Measurements from ENCODE around the gene PLXDC1.
"Not testable (repeated sequence)": the region's sequence is repeated elsewhere in the genome, so short reads cannot be mapped to it uniquely, and the experiment has no call there.

The PLXDC1 gene

DNA sequence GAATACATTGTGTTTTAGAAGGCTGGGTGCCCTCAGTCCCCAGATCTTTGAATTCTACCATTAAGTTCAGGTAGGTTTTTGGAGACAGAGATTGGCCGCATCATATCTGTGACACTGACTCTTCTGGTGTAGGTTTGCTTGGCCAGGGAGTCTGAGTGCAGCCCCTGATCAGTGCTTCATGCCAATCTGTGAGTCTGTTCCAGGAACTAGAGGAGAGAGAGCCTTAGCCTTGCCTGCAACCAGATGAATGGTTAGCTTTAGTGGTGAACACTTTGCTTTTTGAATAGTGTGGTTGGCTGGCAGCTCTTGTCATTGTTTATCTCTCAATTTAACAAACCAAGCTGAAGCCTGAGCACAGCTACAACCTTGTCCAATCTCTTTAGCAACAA lies 87.8 kb downstream of the PLXDC1 start:
- DNase-seq (ENCODE audit: low read depth in 2 of 2), result no peak

DNA sequence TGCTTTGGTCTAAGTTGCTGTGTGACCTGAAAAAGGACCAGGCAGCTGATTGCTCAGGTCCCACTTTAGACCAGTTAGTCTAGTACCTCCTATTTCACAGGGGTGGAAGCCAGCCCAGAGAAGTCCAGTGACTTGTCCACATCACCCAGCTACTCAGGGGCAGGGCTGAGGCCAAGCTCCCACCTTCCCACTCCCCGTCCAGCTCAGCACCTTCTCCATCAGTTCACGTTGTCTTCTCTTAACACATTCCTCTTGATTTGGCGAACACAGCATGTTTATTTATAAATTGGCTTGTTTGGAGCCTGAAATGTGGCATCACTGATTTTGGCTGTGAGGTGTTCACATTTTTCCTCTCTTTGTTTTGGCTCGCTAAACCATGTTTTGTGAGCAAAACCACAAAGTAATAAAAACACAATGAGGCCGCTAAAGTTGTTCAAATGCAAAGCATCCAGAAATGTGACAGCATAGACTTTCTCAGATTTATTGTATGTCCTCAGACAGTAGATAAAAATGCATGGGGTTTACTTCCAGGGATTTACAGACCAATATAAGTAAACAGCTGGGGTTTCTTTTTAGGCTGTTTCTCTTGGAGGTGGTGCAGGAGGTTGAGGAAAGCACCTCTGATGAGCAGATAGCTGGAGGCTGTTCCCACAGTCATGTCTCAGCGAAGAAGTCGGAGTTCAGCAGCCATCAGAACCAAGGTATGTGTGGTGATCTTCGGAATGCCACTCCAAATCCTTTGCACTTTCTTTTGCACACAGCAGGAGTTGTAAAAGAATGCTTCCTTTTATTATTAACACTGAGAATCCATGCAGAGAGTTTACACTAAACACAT lies 88.4 kb downstream of the PLXDC1 start:
- DNase-seq (ENCODE audit: low read depth in 2 of 2), result no peak

DNA sequence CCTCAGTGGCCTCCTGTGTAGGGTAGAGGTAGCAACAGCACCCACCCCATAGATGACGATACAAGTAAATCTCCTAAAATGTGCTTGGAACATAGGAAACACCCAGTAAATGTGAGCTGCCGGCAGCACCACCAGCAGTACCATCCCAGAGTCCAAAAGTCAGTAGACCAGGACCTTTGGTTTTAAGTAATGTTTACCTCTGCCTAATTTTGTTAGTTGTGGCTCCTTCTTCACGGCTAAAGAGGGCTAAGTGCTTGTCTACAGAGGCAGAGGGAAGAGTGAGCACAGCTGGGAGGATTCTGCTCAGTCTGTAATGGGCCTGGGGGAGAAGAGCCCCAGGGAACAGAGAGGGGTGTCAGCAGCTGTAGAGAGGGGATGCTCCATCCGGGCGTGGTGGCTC lies 92.9 kb downstream of the PLXDC1 start:
- DNase-seq (ENCODE audit: low read depth in 2 of 2), result no peak

DNA sequence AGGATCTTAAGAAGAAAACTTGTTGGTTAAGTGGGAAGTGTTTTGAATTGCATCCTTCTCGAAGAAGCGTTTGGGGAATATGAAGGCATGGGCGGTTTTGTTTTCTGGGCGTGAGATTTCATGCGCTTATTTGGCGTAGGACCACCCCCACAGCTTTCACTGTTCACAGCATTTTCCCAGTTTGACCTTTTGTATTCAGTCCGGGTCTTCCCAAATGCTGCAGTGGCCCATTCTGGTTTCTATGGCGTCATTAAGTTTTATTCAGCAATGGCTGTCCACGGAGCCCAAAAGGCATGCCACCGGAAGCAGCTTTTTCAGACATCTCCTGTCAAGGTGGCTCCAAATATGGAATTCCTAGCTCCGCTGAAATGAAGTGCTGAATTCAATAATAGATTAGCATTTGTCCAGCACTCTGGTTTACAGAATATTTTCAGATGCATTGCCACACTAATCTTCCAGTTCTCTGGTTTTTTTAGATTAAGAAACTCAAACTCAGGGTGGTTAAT lies 93.7 kb downstream of the PLXDC1 start:
- no peak for DNase-seq (ENCODE audit: low read depth in 2 of 2)

DNA sequence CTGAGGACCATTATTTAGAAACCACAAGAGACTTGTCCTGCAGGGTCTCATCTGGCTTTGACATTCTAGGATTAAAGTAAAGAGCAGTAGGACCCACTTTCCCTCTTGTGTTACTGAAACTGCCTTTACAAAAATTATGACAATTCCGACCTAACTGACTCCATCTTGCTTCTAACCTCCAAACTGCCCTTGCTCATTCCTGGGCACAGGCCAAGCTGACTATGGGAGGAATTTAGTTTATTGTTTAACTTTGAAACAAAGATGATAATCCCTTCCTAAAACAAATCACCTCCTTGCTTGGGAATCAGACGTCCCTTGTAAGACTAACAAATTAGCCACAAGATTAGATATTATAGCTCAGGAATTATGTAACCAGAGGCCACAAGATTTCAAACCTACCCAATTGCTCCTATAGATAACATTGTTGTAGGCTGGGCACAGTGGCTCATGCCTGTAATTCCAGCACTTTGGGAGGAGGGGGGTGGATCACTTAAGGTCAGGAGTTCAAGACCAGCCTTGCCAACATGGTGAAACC lies 97.3 kb downstream of the PLXDC1 start:
- no peak for DNase-seq (ENCODE audit: low read depth in 2 of 2)

DNA sequence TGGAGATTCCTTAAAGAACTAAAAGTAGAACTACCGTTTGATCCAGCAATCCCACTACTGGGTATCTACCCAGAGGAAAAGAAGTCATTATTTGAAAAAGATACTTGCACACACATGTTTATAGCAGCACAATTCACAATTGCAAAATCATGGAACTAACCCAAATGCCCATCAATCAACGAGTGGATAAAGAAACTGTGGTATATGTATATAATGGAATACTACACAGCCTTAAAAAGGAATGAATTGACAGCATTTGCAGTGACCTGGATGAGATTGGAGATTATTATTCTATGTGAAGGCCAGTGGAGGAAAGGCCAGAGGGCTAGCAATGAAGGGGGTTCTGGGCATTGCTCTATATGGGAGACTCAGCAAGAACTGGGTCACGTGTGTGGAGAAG lies 99.0 kb downstream of the PLXDC1 start:
- not testable (repeated sequence) for DNase-seq (ENCODE audit: low read depth in 2 of 2)

DNA sequence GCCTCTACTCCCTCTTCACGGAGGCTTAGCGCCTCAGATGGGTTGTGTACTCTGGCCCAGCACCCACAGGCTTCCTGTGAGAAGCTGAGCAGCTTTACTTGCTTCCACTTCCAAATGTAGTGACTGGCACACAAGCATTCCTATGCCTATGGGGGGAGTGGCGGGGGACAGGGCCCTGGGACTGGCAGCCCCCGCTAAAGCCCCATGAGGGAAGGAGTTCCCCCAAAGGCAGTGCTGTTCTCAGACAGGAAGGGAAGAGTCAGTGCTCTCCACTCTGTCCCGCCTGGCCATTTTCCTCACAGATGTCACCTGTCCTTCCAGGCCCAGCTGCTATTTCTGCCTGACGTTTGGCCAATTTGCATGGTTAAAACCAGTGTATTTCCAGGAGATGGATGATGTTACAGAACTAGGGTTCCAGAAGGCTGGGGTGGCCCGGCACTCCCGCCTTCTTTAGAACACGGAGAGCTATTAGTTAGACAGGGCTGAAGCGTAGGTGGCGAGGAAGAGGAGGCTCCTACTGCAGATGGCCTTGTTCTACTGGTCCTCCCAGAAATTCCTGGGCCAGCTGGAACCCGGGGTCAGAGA lies 100.3 kb downstream of the PLXDC1 start:
- no peak for DNase-seq (ENCODE audit: low read depth in 2 of 2)

DNA sequence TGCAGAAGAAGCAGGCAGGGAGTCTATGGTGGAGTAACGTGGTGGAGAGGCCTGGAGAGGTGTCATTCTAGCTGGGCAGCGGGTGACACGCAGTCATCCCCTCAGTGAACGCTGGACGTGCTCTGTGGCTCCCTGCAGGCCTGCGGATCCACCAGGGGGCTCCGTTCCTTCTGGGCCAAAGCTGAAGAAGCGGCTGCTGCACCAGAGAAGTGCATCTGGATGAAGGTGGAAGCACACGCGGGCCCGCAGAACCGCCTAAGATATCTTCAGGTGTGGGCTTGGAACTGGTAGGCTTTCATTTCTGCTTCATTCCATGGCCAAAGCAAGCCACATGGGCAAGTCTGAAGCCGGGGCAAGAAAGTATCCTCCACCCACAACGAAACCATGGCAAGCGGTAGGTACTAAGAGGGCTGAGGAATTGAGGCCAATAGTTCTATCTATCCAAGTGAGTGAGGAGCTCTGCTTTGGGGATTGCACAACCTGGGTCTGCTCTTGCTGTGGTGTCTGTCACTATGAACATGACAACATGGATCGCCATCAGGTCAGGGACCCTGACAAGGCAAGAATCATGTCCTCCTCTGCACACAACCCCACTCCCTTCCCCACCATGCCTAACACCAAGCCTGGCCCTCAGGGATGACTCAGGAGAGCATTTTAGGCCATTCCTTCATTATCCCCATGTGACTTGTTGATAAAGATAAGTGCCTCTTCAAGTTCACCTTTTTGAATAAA lies 105.3 kb downstream of the PLXDC1 start:
- DNase-seq (ENCODE audit: low read depth in 2 of 2), result no peak

DNA sequence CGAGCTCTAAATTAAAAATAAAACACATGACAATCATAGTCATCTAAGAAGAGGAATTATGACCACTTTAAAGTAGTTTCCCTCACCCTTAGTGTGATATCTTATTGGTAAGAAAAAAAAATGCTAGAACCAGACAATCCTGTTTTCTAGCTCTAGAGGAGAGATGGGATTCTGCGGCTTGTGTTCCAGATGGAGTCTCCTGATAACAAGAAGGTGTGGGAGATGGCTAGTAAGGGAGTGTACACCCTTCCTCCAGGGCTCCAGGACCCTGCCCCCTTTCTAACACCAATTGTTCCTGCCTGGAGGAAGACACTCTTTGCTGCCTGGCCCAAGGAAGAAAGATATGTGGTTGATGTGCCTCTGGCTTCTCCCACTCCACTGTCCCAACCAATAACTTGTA lies 115.4 kb downstream of the PLXDC1 start:
- DNase-seq (ENCODE audit: low read depth in 2 of 2), result no peak

DNA sequence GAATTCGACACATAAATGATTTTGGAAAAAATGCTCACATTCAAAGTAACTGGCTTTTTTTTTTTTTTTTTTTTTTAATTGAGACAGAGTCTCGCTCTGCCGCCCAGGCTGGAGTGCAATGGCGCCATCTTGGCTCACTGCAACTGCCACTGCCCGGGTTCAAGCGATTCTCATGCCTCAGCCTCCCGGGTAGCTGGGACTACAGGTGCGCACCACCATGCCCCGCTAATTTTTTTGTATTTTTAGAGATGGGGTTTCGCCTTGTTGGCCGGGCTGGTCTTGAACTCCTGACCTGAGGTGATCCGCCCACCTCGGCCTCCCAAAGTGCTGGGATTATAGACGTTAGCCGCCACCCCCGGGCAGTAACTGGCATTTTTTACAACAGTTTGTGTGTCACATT lies 115.9 kb downstream of the PLXDC1 start:
- DNase-seq (ENCODE audit: low read depth in 2 of 2), result not testable (repeated sequence)

DNA sequence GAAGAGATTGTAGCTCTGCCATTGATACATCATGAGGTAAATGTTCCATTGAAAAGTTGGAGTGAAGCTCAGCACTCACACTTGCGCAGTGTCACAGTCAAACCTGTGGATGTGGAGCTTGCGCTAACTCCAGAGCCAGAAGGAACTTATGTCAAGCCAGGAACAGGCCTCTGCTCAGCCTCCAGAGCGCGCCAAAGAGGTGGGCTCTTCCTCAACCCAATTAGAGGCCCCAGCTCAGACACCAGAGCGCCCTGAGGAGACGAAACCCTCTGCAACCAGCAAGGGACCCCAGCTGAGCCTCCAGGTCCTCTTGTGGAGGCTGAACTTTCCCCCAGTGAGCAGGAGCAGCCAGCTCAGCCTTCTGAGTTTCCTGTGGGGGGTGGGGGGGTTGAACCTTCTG lies 122.7 kb downstream of the PLXDC1 start:
- no peak for DNase-seq (ENCODE audit: low read depth in 2 of 2)

DNA sequence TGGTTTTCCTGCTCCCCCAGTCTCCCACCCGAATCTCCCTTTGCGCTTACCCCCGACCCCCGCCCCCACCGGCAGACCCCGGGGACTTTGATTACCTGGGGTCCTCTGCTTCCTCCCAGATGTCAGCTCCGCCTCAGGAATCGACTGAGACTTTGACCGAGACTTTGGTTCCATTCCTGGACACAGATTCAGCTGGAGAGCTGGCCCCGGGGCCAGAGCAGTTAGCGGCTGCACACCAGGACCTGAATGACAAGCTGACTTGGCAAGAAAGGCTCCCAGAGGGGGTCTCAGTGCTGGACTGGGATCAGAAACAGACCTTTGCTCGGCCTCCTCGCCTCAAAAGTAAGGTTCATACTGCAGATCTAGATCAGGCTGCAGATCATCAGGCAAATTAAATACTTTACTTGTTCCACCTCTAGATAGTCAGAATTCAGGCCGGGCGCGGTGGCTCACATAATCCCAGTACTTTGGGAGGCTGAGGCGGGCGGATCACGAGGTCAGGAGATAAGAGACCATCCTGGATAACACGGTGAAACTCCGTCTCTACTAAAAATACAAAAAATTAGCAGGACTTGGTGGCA lies 123.9 kb downstream of the PLXDC1 start:
- DNase-seq (ENCODE audit: low read depth in 2 of 2), result no peak

DNA sequence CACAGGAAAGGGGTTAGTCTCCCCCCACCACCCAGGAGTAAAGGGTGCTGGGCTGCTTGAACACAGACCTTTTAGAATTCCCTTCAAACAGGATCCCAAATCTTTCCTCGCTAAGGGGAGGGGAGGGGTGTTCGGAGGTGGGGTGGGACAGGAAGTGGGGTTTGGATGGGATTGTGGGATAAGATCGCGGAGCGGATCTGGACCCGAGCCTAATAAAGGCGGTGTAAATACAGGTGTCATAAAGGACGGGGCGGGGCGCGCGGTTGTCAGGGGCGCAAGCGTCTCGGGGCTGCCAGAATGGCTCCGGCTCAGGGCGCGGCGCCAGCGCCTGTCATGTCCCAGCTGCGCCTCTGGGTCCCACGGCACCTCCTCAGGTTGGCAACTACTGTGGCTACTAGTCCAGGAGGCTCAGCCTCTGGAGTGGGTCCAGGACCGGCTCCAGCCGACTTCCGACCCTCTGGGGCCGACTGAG lies 124.4 kb downstream of the PLXDC1 start:
- peak in 1 of 2 donors; percentile 26 for DNase-seq (ENCODE audit: low read depth in 2 of 2)

DNA sequence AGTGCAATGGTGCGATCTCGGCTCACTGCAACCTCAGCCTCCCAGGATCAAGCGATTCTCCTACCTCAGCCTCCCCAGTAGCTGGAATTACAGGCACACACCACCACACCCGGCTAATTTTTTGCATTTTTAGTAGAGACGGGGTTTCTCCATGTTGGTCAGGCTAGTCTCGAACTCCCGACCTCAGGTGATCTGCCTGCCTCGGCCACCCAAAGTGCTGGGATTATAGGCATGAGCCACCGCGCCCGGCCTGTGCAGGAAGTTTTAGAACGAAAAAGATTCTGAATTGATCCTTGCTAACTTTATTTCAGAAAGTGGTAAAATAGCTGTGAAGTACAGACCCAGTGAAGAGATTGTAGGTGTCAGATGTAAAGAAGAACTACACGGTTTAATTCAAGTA lies 125.1 kb downstream of the PLXDC1 start:
- not testable (repeated sequence) for DNase-seq (ENCODE audit: low read depth in 2 of 2)

DNA sequence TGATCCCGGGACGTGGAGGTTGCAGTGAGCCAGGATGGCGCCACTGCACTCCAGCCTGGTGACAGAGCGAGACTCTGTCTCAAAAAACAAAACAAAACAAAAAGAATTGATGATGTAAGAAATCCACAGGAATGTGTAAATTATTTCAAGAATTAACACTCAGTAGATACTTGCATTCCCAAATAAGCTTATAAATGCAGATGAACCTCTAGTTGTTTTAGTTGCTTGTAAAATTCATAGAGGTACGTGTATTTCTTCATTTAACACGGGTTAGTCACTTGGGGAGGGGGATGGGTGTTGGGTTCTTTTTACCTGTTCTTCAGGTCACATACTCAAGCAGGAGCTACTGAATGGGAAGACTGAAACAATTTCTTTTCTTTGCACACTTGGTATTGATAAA lies 128.5 kb downstream of the PLXDC1 start:
- DNase-seq (ENCODE audit: low read depth in 2 of 2), result no peak

DNA sequence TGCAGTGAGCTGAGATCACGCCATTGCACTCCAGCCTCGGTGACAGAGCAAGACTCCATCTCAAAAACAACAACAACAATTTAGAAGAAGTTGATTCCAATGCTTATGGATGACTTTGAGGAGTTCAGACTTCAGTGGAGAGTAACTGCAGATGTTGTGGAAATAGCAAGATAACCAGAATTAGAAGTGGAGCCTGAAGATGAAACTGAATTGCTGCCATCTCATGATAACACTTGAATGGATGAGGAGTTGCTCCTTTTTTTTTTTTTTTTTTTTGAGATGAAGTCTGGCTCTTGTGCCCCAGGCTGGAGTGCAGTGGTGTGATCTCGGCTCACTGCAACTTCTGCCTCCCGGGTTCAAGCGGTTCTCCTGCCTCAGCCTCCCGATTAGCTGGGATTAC lies 131.4 kb downstream of the PLXDC1 start:
- DNase-seq (ENCODE audit: low read depth in 2 of 2), result not testable (repeated sequence)

DNA sequence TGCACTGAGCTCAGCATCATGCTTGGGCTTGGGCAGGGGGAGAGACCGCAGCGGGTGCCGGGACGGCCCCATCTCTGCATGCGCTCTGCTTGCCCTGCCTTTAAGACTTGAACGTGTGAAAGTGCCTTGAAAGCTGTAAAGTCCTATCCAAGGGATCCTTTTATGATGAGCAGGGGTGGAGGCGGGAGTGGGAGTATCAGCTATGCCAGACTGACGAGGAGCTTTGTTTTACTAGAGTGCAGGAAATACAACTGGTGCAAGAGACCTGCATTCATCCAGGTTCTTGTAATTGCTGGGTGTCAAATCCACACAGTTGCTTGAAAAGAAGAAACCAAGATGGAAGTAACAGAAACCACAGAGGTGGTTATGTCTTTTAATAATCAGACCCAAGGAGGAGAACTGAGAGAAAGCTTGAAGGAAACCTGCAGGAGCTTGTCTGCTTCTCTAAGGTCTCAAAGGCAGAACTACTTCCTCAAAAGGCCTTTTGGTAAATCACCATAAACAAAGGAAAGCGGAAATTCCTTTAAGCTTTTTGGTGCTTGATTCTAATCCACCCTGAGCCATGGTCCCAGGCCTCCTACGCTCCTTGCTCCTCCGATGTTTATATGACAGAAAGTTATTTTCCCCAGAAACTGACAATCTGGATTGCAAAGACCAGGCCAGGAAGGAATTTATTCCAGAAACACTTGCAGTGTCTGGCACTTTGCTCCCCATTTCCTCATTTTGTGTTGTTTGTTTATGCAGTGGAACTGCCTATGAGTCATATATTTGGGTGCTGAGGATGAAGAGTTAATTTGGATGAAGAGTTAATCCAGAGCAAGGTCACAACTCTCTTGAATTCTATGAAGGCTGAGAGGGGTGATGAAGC lies 132.9 kb downstream of the PLXDC1 start:
- peak; percentile 6 to 15 for DNase-seq (ENCODE audit: low read depth in 2 of 2)

DNA sequence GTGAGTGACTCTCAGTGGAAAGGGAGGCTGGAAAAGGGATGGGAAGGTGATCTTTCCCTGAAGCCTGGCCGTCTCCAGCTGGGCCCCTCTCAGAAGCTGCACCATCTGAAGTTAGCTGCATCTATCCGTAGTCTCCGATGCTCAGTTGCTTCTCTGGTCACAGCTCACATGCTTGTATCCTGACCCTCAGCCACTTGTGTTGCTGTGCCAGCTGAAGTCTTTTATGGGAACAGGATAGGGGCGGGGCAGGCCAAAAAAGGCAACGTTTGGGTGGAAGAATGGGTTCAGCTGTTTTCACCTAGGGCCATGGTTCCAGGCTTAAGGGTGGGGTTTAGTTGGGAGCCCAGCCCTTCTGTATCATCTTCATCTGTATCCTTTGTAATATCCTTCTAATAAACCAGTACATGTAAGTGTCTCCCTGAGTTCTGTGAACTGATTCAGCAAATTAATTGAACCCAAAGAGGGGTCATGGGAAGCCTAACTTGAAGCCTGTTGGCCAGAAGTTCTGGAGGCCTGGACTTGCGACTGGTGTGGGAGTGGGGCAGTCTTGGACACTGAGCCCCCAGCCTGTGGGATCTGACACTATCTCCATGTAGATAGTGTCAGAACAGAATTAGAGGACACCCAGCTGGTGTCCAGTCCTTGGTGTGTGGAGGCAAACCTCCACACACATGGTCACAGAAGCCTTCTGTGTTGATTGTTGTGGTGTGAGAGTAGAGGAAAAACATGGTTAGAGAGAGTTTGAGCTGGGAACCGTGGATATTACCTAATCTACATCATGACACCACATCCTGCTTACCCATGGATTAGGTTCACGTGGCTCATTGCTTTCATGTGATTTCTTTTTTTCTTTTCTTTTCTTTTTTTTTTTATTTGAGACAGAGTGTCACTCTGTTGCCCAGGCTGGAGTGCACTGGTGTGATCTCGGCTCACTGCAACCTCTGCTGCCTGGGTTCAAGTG lies 135.0 kb downstream of the PLXDC1 start:
- DNase-seq (ENCODE audit: low read depth in 2 of 2), result no peak

DNA sequence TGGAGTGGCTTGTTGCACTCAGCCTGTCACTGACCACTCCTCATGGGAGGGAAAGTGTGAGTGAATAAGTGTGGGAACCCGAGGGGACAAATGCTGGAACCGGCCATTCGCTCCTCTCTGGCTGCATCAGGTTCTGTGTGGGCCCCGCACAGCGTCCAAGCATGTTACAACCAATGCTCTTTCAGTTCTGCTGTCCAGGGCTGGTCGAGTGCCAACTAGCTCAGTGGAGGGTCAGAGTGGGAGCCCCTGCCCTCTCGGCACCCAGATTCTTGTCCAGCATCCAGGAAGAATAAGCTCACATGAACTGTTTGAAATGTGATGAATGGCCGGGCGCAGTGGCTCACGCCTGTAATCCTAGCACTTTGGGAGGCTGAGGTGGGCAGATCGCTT lies 135.9 kb downstream of the PLXDC1 start:
- DNase-seq (ENCODE audit: low read depth in 2 of 2), result no peak

Measured in stimulated activated CD4-positive, alpha-beta T cell treated with anti-CD3 and anti-CD28 coated beads, Interleukin-4, amount 100 ng/mL, for 48 hours (primary cell).